Heart left ventricle (tissue), 13 donors: ENCODE results near the gene DAB2IP.

Experiments used
- POLR2A ChIP-seq, 2 donors: fragments of 450-650 bp; IDR thresholded peaks; one replicate each; pipeline ENCODE4 v1.6.1; 2017; ENCODE audit warnings: antibody characterized with exemption in 2 of 2, mild to moderate bottlenecking in 2 of 2, moderate library complexity in 2 of 2
- TF ChIP-seq, protein P1 (sequence below), 12 donors: fragments of 200-600 bp; sonication (generic) in 4 of 12; IDR thresholded peaks; one replicate each; pipeline versions ENCODE4 v1.5.0 to v1.8.0; 2018 to 2022; ENCODE audit warnings: antibody characterized with exemption in 12 of 12, mild to moderate bottlenecking in 5 of 12
- donor health status: ischemic (EF 13 %, LVEDD 7.1; RV severe dilation, severe dysfunction).
- donor health status: DM: no; HTN: yes; CAD: no.
- donor health status: DM: no; HTN: no; CAD: no.
- donor health status: ischemic (EF 25% LVEDD 6.9; RV normal size, moderate dysfunction).
- donor health status: ischemic (EF 25% LVEDD 5.7; RV mildly dilated, moderate dysfunction).
- donor health status: ischemic (EF 35%, LVEDD 5.7; RV mildly dilated, moderate dysfunction).
- donor health status: nonischemic (EF 11% LVEDD 7.7; RV severe dilation, severe dysfunction).
- donor health status: DM: yes; HTN: yes; CAD: no.
- donor health status: PGD.
- donor health status: ischemic (EF 29% LVEDD 5.4; RV normal size, mild dysfunction).
- donor health status: nonischemic (EF 23%, LVEDD 6.1; RV moderate dilation, normal function).

DNA sequence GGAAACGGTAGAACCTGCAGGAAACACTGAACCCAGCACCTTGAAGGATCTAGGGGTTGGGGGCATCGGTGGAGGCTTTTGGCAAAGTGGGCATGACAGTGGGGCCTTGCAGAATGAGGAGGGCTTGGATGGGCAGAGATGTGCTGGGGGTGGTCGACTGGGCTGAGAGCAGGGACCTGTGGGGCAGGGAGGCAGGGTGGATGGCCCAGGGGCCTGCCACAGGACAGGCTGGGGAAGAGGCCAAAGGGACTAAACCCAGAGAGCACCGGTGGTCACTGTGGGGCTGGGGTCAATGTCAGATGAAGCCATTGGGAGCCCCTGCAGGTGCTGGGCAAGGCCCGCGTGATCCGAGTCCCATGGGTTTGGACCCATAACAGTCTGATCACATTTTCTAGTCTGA is 175.3 kb downstream of the DAB2IP start:
- no peak for TF ChIP-seq POLR2A (IDR thresholded peaks at IDR 0.05)
- TF ChIP-seq, protein P1, sequence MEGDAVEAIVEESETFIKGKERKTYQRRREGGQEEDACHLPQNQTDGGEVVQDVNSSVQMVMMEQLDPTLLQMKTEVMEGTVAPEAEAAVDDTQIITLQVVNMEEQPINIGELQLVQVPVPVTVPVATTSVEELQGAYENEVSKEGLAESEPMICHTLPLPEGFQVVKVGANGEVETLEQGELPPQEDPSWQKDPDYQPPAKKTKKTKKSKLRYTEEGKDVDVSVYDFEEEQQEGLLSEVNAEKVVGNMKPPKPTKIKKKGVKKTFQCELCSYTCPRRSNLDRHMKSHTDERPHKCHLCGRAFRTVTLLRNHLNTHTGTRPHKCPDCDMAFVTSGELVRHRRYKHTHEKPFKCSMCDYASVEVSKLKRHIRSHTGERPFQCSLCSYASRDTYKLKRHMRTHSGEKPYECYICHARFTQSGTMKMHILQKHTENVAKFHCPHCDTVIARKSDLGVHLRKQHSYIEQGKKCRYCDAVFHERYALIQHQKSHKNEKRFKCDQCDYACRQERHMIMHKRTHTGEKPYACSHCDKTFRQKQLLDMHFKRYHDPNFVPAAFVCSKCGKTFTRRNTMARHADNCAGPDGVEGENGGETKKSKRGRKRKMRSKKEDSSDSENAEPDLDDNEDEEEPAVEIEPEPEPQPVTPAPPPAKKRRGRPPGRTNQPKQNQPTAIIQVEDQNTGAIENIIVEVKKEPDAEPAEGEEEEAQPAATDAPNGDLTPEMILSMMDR (IDR thresholded peaks at IDR 0.05): no peak
